Measurements from ENCODE around the gene ACTL7B. TPM values are rescaled to one million over a fixed set of nuclear protein-coding genes. Genes with fewer than 3 reads are reported as not detected.
"Not testable (repeated sequence)": the region's sequence is repeated elsewhere in the genome, so short reads cannot be mapped to it uniquely, and the experiment has no call there.

Gene ACTL7B
- total and polyA plus RNA-seq, 2 experiments from 2014 or later = not detected

GRCh38 chr9:108842610-108843295 lies 13.0 kb downstream of the ACTL7B start:
- H3K27ac ChIP-seq = no peak overlapping the region
- no peak for TF ChIP-seq CTCF (IDR thresholded peaks at IDR 0.05; ENCODE audit: poor library complexity)
- TF ChIP-seq EZH2 (IDR thresholded peaks at IDR 0.05; ENCODE audit: borderline replicate concordance) = no peak
- TF ChIP-seq EZH2phosphoT487 (IDR thresholded peaks at IDR 0.05; ENCODE audit: low read depth, severe bottlenecking, unreplicated experiment) = no peak
- H2AFZ ChIP-seq = no peak overlapping the region
- H3K79me2 ChIP-seq = no peaks in the 10 kb centered on the region
- no peaks in the 10 kb centered on the region for H3K9me3 ChIP-seq (ENCODE audit: low read depth)
- H4K20me1 ChIP-seq (ENCODE audit: insufficient read depth, poor library complexity, severe bottlenecking) = no peaks in the 10 kb centered on the region
- no peaks in the 10 kb centered on the region for H3K36me3 ChIP-seq (replicated peaks; ENCODE audit: insufficient read depth, low read depth)
- no peak overlapping the region for H3K4me2 ChIP-seq
- no peaks in the 10 kb centered on the region for H3K4me1 ChIP-seq (ENCODE audit: insufficient read depth)
- 87% methylated on average over 16 of the region's 16 CpGs for WGBS (ENCODE audit: low lambda C conversion rate, missing lambda C conversion rate)
- no peaks in the 10 kb centered on the region for H3K27me3 ChIP-seq
- no peak for DNase-seq (ENCODE audit: low spot score)
- no peaks in the 10 kb centered on the region for H3K9me2 ChIP-seq (replicated peaks; ENCODE audit: insufficient read depth)
- no peak overlapping the region for H3K4me3 ChIP-seq

DNA sequence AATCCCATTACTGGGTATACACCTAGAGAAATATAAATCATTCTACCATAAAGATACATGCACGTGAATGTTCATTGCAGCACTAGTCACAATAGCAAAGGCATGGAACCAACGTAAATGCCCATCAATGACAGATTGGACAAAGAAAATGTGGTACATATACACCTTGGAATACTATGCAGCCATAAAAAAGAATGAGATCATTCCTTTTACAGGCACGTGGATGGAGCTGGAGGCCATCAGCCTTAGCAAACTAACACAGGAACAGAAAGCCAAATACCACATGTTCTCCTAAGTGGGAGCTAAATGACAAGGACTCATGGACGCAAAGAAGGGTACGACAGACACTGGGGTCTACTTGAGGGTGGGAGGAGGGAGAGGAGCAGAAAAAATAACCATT lies 16.2 kb downstream of the ACTL7B start:
- DNase-seq (ENCODE audit: low spot score); H3K4me1 ChIP-seq (ENCODE audit: insufficient read depth); H4K20me1 ChIP-seq (ENCODE audit: insufficient read depth, poor library complexity, severe bottlenecking); H3K4me3 ChIP-seq; H3K36me3 ChIP-seq (replicated peaks; ENCODE audit: insufficient read depth, low read depth); H3K4me2 ChIP-seq; H3K27me3 ChIP-seq; H3K27ac ChIP-seq; H3K9me2 ChIP-seq (replicated peaks; ENCODE audit: insufficient read depth); H3K79me2 ChIP-seq; H3K9me3 ChIP-seq (ENCODE audit: low read depth); H2AFZ ChIP-seq: not testable (repeated sequence)
- WGBS (ENCODE audit: low lambda C conversion rate, missing lambda C conversion rate) = 91% methylated on average over 5 of the region's 5 CpGs

- no peaks in the 10 kb centered on the region for H3K79me2 ChIP-seq
- no peak overlapping the region for H3K27ac ChIP-seq
- H3K4me1 ChIP-seq (ENCODE audit: insufficient read depth) = no peaks in the 10 kb centered on the region
- TF ChIP-seq EZH2 (IDR thresholded peaks at IDR 0.05; ENCODE audit: borderline replicate concordance) = no peak
- TF ChIP-seq CTCF (IDR thresholded peaks at IDR 0.05; ENCODE audit: poor library complexity) = no peak
- TF ChIP-seq EZH2phosphoT487 (IDR thresholded peaks at IDR 0.05; ENCODE audit: low read depth, severe bottlenecking, unreplicated experiment) = no peak
- H3K9me3 ChIP-seq (ENCODE audit: low read depth) = no peaks in the 10 kb centered on the region
- H2AFZ ChIP-seq = no peak overlapping the region
- no peak overlapping the region for H3K4me2 ChIP-seq
- DNase-seq (ENCODE audit: low spot score) = no peak
- H3K36me3 ChIP-seq (replicated peaks; ENCODE audit: insufficient read depth, low read depth) = no peaks in the 10 kb centered on the region
- H3K4me3 ChIP-seq = no peak overlapping the region
- H3K27me3 ChIP-seq = no peaks in the 10 kb centered on the region
- H4K20me1 ChIP-seq (ENCODE audit: insufficient read depth, poor library complexity, severe bottlenecking) = no peaks in the 10 kb centered on the region
- no peaks in the 10 kb centered on the region for H3K9me2 ChIP-seq (replicated peaks; ENCODE audit: insufficient read depth)
- 85% methylated on average over 6 of the region's 6 CpGs for WGBS (ENCODE audit: low lambda C conversion rate, missing lambda C conversion rate)
These were observed 17.8 kb downstream of the ACTL7B start for GRCh38 chr9:108838017-108838416.

DNA sequence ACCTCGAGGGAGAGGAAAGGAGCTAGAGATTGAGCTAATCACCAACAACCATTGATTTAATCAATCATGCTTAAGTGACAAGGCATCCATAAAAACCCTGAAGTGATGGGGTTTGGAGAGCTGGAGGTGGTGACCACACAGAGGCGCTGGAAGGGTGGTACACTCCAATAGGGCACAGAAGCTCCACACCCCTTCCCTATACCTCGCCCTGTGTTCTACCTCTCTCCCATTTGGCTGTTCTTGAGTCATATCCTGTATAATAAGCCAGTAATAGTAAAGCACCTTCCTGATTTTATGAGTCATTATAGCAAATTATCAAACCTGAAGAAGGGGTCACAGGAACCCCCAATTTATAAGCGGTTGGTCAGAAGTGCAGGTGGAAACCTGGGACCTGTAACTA lies 18.3 kb downstream of the ACTL7B start:
- Histone ChIP-seq H2AFZ (no peak overlapping the region), H3K27me3 (no peaks in the 10 kb centered on the region), H3K9me3 (ENCODE audit: low read depth) (no peaks in the 10 kb centered on the region), H3K27ac (no peak overlapping the region), H4K20me1 (ENCODE audit: insufficient read depth, poor library complexity, severe bottlenecking) (no peaks in the 10 kb centered on the region), H3K36me3 (replicated peaks; ENCODE audit: insufficient read depth, low read depth) (no peaks in the 10 kb centered on the region), H3K9me2 (replicated peaks; ENCODE audit: insufficient read depth) (no peaks in the 10 kb centered on the region), H3K4me1 (ENCODE audit: insufficient read depth) (no peaks in the 10 kb centered on the region), H3K4me3 (no peak overlapping the region), H3K79me2 (no peaks in the 10 kb centered on the region), H3K4me2 (no peak overlapping the region)
- no peak for DNase-seq (ENCODE audit: low spot score)
- TF ChIP-seq EZH2 (IDR thresholded peaks at IDR 0.05; ENCODE audit: borderline replicate concordance) = no peak
- no peak for TF ChIP-seq CTCF (IDR thresholded peaks at IDR 0.05; ENCODE audit: poor library complexity)
- TF ChIP-seq EZH2phosphoT487 (IDR thresholded peaks at IDR 0.05; ENCODE audit: low read depth, severe bottlenecking, unreplicated experiment) = no peak
- 84% methylated on average over 4 of the region's 4 CpGs for WGBS (ENCODE audit: low lambda C conversion rate, missing lambda C conversion rate)

Data from hepatocyte (in vitro differentiated cells).